ENCODE measurements around the gene BTNL2. TPM values are rescaled to one million over a fixed set of nuclear protein-coding genes. Genes with fewer than 3 reads are reported as not detected.

Gene BTNL2
- total and polyA plus RNA-seq, 9 of the 15 experiments (the other 6 are each of a cell fraction or from before 2014, with no cell fraction given): not detected

GRCh38 chr6:32426338-32426737 is 19.4 kb upstream of the BTNL2 start:
- POLR2A ChIA-PET: no interaction called here
- intact Hi-C loops (cut with micrococcal nuclease) (no loop called here), in situ Hi-C loops (cut with MboI) (no loop called here)
- 0% methylated on average over 3 of the region's 4 CpGs for WGBS (ENCODE audit: insufficient coverage, low coverage, missing lambda C conversion rate)
- Histone ChIP-seq H3K79me2 (ENCODE audit: control insufficient read depth, insufficient read depth, low read length) (no peaks in the 10 kb centered on the region), H3K9ac (ENCODE audit: insufficient read depth in 1 of 2, low read depth in 2 of 2, low read length in 2 of 2) (no peak overlapping the region), H3K27ac (ENCODE audit: extremely low read depth, low read depth, low read length) (no peak overlapping the region), H3K9me1 (ENCODE audit: control insufficient read depth, insufficient read depth, low read length) (no peaks in the 10 kb centered on the region), H3K36me3 (ENCODE audit: control insufficient read depth, insufficient read depth, low read length) (no peaks in the 10 kb centered on the region), H3K4me1 (replicated peaks in 1 of 2; ENCODE audit: control insufficient read depth in 2 of 2, insufficient read depth in 2 of 2, low read length in 2 of 2) (no peaks in the 10 kb centered on the region), H4K20me1 (replicated peaks; ENCODE audit: control insufficient read depth, insufficient read depth, low read length) (no peaks in the 10 kb centered on the region), H3K4me3 (no peak overlapping the region), H2AFZ (ENCODE audit: low read depth, low read length) (no peak overlapping the region), H3K4me2 (ENCODE audit: insufficient read depth, low read length) (no peak overlapping the region), H3K9me3 (replicated peaks; ENCODE audit: control insufficient read depth, insufficient read depth, low read depth, low read length) (no peaks in the 10 kb centered on the region), H3K27me3 (ENCODE audit: control insufficient read depth in 2 of 2, insufficient read depth in 2 of 2, low read length in 2 of 2) (no peaks in the 10 kb centered on the region)
- DNase-seq (ENCODE audit: extremely low read depth in 1 of 4, low spot score in 3 of 4): no peak
- CTCF ChIA-PET (ENCODE audit: low intra/inter-chr PET ratio): no interaction called here
- TF ChIP-seq ZNF584 (CRISPR knock-in tag; IDR thresholded peaks at IDR 0.05; ENCODE audit: low read depth): no peak
- FAIRE-seq: no peak
- no TSS peak for BruUV-seq (replicated peaks)
- no peak for ATAC-seq

GRCh38 chr6:32424589-32425300 is 17.8 kb upstream of the BTNL2 start:
- CTCF ChIA-PET (ENCODE audit: low intra/inter-chr PET ratio): no interaction called here
- Histone ChIP-seq H3K27me3 (ENCODE audit: control insufficient read depth in 2 of 2, insufficient read depth in 2 of 2, low read length in 2 of 2) (no peaks in the 10 kb centered on the region), H3K4me1 (replicated peaks in 1 of 2; ENCODE audit: control insufficient read depth in 2 of 2, insufficient read depth in 2 of 2, low read length in 2 of 2) (no peaks in the 10 kb centered on the region), H3K9me3 (replicated peaks; ENCODE audit: control insufficient read depth, insufficient read depth, low read depth, low read length) (no peaks in the 10 kb centered on the region), H3K4me2 (ENCODE audit: insufficient read depth, low read length) (no peak overlapping the region), H2AFZ (ENCODE audit: low read depth, low read length) (no peak overlapping the region), H3K27ac (ENCODE audit: extremely low read depth, low read depth, low read length) (no peak overlapping the region), H3K79me2 (ENCODE audit: control insufficient read depth, insufficient read depth, low read length) (no peaks in the 10 kb centered on the region), H3K36me3 (ENCODE audit: control insufficient read depth, insufficient read depth, low read length) (no peaks in the 10 kb centered on the region), H3K9me1 (ENCODE audit: control insufficient read depth, insufficient read depth, low read length) (no peaks in the 10 kb centered on the region), H4K20me1 (replicated peaks; ENCODE audit: control insufficient read depth, insufficient read depth, low read length) (no peaks in the 10 kb centered on the region), H3K4me3 (no peak overlapping the region), H3K9ac (ENCODE audit: insufficient read depth in 1 of 2, low read depth in 2 of 2, low read length in 2 of 2) (no peak overlapping the region)
- intact Hi-C loops (cut with micrococcal nuclease): no loop called here
- 0% methylated on average over 3 of the region's 3 CpGs for WGBS (ENCODE audit: insufficient coverage, low coverage, missing lambda C conversion rate)
- BruUV-seq (replicated peaks): no TSS peak
- in situ Hi-C loops (cut with MboI): loop anchor here (5.0 kb wide), 1 partner anchor 373 kb away; no protein-coding TSS in a partner anchor
- TF ChIP-seq NR4A1 (CRISPR knock-in tag; IDR thresholded peaks at IDR 0.05) (no peak), NR4A1 (tag; IDR thresholded peaks at IDR 0.05) (no peak), ZNF766 (CRISPR knock-in tag; conservative IDR thresholded peaks at IDR 0.05) (no peak), TCF7L2 (IDR thresholded peaks at IDR 0.05; ENCODE audit: low read depth, low read length) (no peak), ZNF311 (CRISPR knock-in tag; IDR thresholded peaks at IDR 0.05) (no peak), NFYB (IDR thresholded peaks at IDR 0.05; ENCODE audit: extremely low read depth, insufficient read length) (no peak), ZNF830 (CRISPR knock-in tag; IDR thresholded peaks at IDR 0.05) (no peak), BDP1 (IDR thresholded peaks at IDR 0.05; ENCODE audit: insufficient read depth, insufficient read length) (no peak), ZNF717 (CRISPR knock-in tag; IDR thresholded peaks at IDR 0.05) (no peak), ZNF444 (CRISPR knock-in tag; IDR thresholded peaks at IDR 0.05) (no peak), HDAC3 (IDR thresholded peaks at IDR 0.05; ENCODE audit: borderline replicate concordance, partially characterized antibody) (no peak), CBFA2T2 (conservative IDR thresholded peaks at IDR 0.05) (no peak), RFX1 (IDR thresholded peaks at IDR 0.05) (no peak), ERF (CRISPR knock-in tag; IDR thresholded peaks at IDR 0.05) (no peak), ZNF639 (CRISPR knock-in tag; conservative IDR thresholded peaks at IDR 0.05 in 1 of 2, IDR thresholded peaks at IDR 0.05 in 1 of 2) (no peak), RBM17 (IDR thresholded peaks at IDR 0.05; ENCODE audit: borderline replicate concordance, low read depth, low read length) (no peak)
- no peak for ATAC-seq
- DNase-seq (ENCODE audit: extremely low read depth in 1 of 4, low spot score in 3 of 4): no peak
- POLR2A ChIA-PET: no interaction called here
- no peak for FAIRE-seq
